SW 1271 (cell line): Measurements from ENCODE around the gene TMCO2.
"Not testable (repeated sequence)": the region's sequence is repeated elsewhere in the genome, so short reads cannot be mapped to it uniquely, and the experiment has no call there.

Experiments used
- DNase-seq, 2 experiments: peaks; one replicate each; lab custom pipeline; 2025; lab: John Stamatoyannopoulos, UW

The TMCO2 gene

GRCh38 chr1:40247655-40248054 lies at the start of gene TMCO2:
TSS of gene TMCO2 (plus strand) at chr1:40247937. CDS start at chr1:40247994, 57 bp downstream.
- DNase-seq, result no peak

DNA sequence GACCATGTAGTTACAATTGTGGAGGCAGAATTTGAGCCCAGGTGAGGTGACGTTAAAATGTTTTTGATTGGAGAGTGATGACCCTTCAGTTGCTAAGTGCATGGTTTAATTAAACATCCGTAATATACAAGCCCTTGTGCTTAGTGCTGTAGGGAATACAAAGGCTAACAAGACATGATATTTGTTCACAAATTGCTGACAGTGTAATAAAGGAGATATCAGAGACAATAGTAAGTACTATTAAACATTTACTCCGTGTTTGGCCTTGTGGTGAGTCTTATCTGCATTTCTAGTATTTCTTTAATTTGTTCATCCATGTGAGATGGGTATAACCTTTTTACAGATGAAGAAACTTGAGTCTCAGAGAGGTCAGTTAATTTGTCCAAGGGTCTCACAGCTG lies 48.6 kb upstream of the TMCO2 start:
- DNase-seq, result no peak

DNA sequence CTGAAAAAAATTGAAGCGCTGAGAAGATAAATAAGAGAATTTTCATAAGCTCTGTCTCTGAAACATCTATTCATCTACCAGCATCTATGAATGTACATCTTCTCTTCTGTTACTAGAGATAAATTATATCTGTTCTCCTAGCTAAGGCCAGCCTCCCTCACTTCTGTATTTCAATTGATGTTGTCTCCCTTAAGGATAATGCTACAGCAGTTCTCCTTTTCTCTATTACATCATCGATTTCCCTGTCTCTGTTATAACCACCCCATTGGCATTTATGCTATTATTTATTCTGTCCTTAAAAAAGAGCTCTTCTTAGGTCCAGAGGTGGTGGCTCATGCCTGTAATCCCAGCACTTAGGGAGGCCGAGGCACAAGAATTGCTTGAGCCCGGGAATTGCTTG lies 42.9 kb upstream of the TMCO2 start:
- DNase-seq, result no peak

GRCh38 chr1:40210511-40211204 lies 37.1 kb upstream of the TMCO2 start:
- no peak for DNase-seq

- no peak for DNase-seq
Observed at GRCh38 chr1:40218333-40218732, 29.4 kb upstream of the TMCO2 start.

- DNase-seq, result not testable (repeated sequence)
Observed at GRCh38 chr1:40221471-40221905, 26.2 kb upstream of the TMCO2 start.

DNA sequence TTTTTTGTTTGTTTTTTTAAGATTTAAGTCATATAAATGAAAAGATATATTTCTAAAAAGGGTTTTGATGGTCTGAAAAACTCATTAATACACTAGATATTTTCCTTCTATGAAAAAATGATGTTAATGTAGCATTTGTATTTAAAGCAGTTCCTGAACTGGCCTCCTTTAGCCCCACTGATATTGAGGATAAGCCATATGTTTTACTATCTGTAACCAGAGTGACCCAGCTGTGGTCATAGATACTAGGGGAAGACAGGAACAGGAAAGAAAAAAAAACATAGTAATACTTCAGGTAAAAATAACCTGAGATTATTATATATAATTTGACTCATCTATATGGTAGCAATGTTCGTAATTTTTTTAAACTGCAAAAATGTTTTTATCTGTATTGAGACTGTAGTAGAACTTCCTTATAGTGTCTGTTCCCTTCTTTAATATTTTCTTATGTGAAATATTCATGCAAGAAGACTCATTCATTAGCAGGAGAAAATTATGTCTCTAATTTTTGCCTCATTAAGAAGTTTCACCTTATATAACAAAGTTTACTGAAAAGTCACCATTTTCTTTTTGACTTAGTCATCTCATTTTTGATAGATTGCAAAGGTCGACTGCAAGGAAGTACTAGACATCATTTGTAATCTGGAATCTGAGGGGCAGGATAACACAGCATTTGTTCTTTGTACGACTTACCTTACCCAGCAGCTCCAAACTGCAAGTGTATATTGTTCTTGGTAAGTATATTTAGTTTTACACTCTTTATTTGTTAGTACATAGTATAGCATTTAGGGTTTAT lies 25.6 kb upstream of the TMCO2 start:
- no peak for DNase-seq

- no peak for DNase-seq
Observed at GRCh38 chr1:40224040-40224439, 23.7 kb upstream of the TMCO2 start.

GRCh38 chr1:40226192-40226591 lies 21.5 kb upstream of the TMCO2 start:
- no peak for DNase-seq

DNA sequence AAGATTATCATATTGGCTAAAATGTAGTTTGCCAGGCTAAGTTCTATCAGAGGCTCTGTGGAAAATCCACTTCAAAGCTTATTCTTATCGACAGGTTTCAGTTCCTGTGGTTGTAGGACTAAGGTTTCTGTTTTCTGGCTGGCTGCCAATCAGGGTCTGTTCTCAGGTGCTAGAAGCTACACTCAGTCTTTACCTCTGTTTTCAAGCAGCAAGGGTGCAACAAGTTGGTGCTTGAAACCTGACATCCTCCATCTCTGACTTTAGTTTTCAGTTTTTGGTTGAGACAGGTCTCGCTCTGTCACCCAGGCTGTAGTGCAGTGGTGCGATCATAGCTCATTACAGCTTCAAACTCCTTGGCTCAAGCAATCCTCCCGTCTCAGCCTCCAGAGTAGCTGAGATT lies 15.3 kb upstream of the TMCO2 start:
- no peak for DNase-seq

GRCh38 chr1:40239626-40240025 lies 8.1 kb upstream of the TMCO2 start:
- DNase-seq, result no peak

- no peak for DNase-seq
Observed at GRCh38 chr1:40240390-40240789, 7.3 kb upstream of the TMCO2 start.

GRCh38 chr1:40241362-40241761 lies 6.4 kb upstream of the TMCO2 start:
- DNase-seq, result no peak

DNA sequence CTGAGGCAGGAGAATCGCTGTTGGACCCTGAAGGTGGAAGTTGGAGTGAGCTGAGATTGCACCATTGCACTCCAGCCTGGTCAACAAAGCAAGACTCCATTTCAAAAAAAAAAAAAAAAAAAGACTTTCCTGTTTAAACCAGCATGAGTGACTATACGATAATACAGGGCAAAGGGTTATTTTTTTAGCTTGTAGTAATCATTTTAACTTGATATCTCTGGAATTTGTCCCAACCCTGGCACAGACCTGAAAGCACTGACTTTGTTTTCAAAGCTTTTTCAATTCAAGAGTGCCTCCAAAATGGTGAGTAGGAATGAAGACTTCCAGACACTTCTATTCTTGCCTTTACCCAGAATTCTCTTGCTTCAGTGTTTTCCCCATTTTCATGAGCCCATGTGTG lies 4.4 kb upstream of the TMCO2 start:
- DNase-seq, result no peak

- DNase-seq, result no peak
Observed at GRCh38 chr1:40244138-40244744, 3.5 kb upstream of the TMCO2 start.

- DNase-seq, result no peak
Observed at GRCh38 chr1:40245686-40246085, 2.1 kb upstream of the TMCO2 start.

DNA sequence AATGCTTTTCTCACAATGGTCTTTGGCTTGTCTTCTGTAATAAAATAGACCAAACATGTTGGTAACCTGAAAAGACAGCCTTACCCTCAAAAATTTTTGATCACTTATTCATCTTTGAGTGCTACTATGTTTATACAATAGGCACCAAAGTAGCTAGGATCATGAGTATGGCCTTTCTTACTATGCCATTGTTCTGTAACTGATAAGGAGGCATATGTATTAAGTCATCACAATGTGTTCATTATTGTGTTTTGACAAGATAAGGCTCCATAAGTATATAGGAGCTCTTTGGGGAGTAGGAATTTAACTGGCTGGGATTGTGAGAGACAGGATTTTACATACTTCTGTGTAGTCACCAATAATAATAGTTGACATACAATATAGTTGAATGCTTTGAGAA lies 675 bp downstream of the TMCO2 start:
- DNase-seq, result no peak

DNA sequence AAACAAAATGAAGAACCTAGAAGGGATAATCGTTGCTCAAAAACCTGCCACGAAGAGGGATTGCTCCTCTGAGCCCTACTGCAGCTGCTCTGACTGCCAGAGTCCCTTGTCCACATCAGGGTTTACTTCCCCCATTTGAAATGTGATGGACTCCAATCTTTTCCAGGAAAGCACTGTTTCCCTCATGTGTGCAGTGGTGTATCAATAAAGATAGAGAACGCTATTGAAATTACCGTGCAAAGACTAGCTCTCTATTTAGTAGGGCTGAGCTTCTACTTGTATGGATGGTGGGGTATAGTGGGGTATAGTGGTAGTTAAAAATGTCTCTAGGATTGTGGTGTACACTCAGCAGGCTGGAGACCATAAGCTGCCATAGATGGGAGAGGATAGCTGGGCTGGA lies 3.7 kb downstream of the TMCO2 start:
- no peak for DNase-seq

- no peak for DNase-seq
Observed at GRCh38 chr1:40252601-40253000, 4.9 kb downstream of the TMCO2 start.

GRCh38 chr1:40255231-40255630 lies 7.5 kb downstream of the TMCO2 start:
- DNase-seq, result no peak

DNA sequence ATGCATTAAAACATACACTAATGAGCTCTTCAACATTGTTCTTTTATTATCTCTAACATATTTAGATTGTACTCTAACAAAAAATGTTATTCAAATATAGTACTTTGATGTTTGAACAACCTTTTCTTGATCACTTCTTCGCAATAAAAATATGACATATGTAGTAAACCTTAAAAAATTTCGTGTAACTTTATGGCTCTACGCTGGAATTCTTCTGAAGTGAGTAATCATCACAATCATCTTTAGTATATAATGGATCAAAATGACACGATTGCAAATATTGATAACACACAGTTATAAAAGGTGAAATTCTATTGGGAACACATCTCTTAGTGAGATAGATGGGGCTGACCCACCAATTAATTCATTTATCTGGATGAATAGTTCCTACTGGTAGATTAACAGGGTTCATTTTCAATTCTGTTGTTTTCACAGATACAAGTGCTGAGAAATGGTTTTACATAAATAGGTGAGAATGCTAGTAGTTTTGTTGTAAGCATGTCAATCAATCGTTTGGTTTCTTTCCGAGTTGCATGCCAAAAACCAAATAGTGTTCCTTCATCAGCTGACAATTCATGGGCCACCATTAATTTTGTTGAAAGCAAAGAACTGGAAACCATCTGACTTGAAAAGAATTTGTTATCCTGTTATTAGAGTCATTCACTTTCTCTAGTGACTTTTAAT lies 8.8 kb downstream of the TMCO2 start:
- no peak for DNase-seq

DNA sequence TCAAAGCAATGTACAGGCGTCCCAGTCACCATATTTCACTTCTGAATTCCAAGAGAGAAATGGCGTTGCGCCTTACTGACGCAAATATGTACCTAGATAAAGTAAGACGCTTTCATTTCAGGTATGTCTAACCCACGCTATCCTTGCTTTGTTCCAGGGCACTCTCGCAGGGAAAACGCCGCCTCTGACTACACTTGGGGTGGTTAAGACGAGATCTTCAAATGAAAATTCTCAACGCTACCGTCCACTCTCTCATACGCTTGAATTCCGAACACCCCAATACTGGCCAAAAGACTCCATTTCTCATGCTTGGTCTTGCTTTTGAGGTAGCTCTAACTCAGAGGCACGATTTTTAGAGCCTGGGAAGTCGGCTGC lies 9.6 kb downstream of the TMCO2 start:
- peak in 1 of 2 experiments; percentile 62 for DNase-seq
